KMS-11 (cell line): ENCODE measurements around the gene CAST.

Experiments used
- H2AFZ ChIP-seq: fragments of 200-600 bp; sonication (generic); 2 replicates; pipeline ENCODE4 v1.6.1; 2016; ENCODE audit warnings: antibody characterized with exemption, mixed run types, low read depth
- H3K27ac ChIP-seq: fragments of 200-600 bp; sonication (generic); 2 replicates; pipeline ENCODE4 v1.6.1; 2016; ENCODE audit warnings: mild to moderate bottlenecking, mixed run types
- H3K27me3 ChIP-seq: fragments of 200-600 bp; sonication (generic); 2 replicates; pipeline ENCODE4 v1.6.1; 2017; ENCODE audit warnings: mild to moderate bottlenecking, low read depth, mixed run types, moderate library complexity; ENCODE audit not compliant: insufficient read depth
- H3K36me3 ChIP-seq: fragments of 200-600 bp; sonication (generic); 2 replicates; pipeline ENCODE4 v1.6.1; 2017; ENCODE audit warnings: mild to moderate bottlenecking, mixed run types; ENCODE audit not compliant: insufficient read depth
- H3K4me1 ChIP-seq: fragments of 200-600 bp; sonication (generic); 2 replicates; pipeline ENCODE4 v1.6.1; 2016; ENCODE audit warnings: mild to moderate bottlenecking, low read depth, mixed run types; ENCODE audit not compliant: poor library complexity, severe bottlenecking
- H3K4me2 ChIP-seq: fragments of 200-600 bp; sonication (generic); 2 replicates; pipeline ENCODE4 v1.7.0; 2016; ENCODE audit warnings: mild to moderate bottlenecking, mixed run types
- H3K4me3 ChIP-seq: fragments of 200-600 bp; sonication (generic); IDR thresholded peaks from 2 replicates; pipeline ENCODE4 v1.6.1; 2017; ENCODE audit warnings: low read depth, low read length, mixed read lengths; ENCODE audit not compliant: insufficient read depth
- H3K79me2 ChIP-seq: fragments of 200-600 bp; sonication (generic); 2 replicates; pipeline ENCODE4 v1.6.1; 2016; ENCODE audit warnings: low read depth, mixed run types; ENCODE audit not compliant: insufficient read depth
- H3K9ac ChIP-seq: fragments of 200-600 bp; sonication (generic); 2 replicates; pipeline ENCODE4 v1.6.1; 2016; ENCODE audit warnings: mild to moderate bottlenecking, mixed run types
- H4K20me1 ChIP-seq: fragments of 200-600 bp; sonication (generic); 2 replicates; pipeline ENCODE4 v1.6.1; 2016; ENCODE audit warnings: mild to moderate bottlenecking, mixed run types; ENCODE audit not compliant: insufficient read depth
- CTCF ChIP-seq: fragments of 200-600 bp; sonication (generic); conservative IDR thresholded peaks from 2 replicates; pipeline ENCODE4 v1.6.1; 2017; ENCODE audit warnings: low read depth, mild to moderate bottlenecking, antibody characterized with exemption, low read length, moderate library complexity, mixed read lengths

Gene CAST

GRCh38 chr5:96816411-96816939 is 154.3 kb downstream of the CAST start:
- Histone ChIP-seq H3K9ac (peak overlapping the region; percentile 16; the same call in 1 of the 2 replicates), H2AFZ (peak overlapping the region; percentile 31; the same call in 1 of the 2 replicates), H3K79me2 (no peaks in the 10 kb centered on the region), H4K20me1 (no peaks in the 10 kb centered on the region), H3K27ac (peak overlapping the region; percentile 48), H3K27me3 (no peaks in the 10 kb centered on the region; the same call in 1 of the 2 replicates), H3K36me3 (no peaks in the 10 kb centered on the region), H3K4me2 (peak overlapping the region; percentile 93), H3K4me1 (peaks cover 47% of the 10 kb centered on the region), H3K4me3 (no peak overlapping the region)
- no peak for TF ChIP-seq CTCF

- Histone ChIP-seq H3K4me1 (peaks cover 47% of the 10 kb centered on the region), H3K79me2 (no peaks in the 10 kb centered on the region), H4K20me1 (no peaks in the 10 kb centered on the region), H3K4me2 (peak overlapping the region; percentile 93), H3K36me3 (no peaks in the 10 kb centered on the region), H3K9ac (peak overlapping the region; percentile 16; the same call in 1 of the 2 replicates), H3K27me3 (no peaks in the 10 kb centered on the region; the same call in 1 of the 2 replicates), H2AFZ (peak overlapping the region; percentile 31; the same call in 1 of the 2 replicates), H3K27ac (peak overlapping the region; percentile 48), H3K4me3 (no peak overlapping the region)
- no peak for TF ChIP-seq CTCF
Observed at GRCh38 chr5:96816991-96817390, 154.8 kb downstream of the CAST start.

DNA sequence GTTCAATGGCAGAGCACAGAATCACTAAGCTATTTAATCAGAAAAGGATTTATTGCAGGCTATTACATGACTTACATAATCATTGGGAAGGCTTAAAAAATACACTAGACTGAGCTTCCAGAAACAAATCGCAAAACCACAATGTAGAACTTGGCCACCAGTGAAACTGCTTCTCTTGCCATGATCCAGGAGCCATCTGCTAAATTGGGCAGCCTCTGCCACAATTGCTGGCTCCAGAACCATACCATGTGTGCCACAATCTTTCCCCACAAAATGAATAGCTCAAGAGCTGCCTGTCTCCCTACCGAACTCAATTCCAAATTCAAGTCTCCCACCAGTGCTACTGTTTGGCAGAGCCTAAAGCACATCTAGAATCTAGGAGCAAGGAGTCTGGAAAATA is 155.3 kb downstream of the CAST start:
- Histone ChIP-seq H3K4me2 (peak overlapping the region; percentile 93), H3K27ac (no peak overlapping the region), H3K4me1 (peaks cover 47% of the 10 kb centered on the region), H3K36me3 (no peaks in the 10 kb centered on the region), H3K27me3 (no peaks in the 10 kb centered on the region; the same call in 1 of the 2 replicates), H3K4me3 (no peak overlapping the region), H3K79me2 (no peaks in the 10 kb centered on the region), H4K20me1 (no peaks in the 10 kb centered on the region), H3K9ac (no peak overlapping the region), H2AFZ (no peak overlapping the region)
- no peak for TF ChIP-seq CTCF

- peak overlapping the region; percentile 93; the same call in 1 of the 2 replicates for H3K4me2 ChIP-seq
- H3K79me2 ChIP-seq = no peaks in the 10 kb centered on the region
- no peak overlapping the region for H3K9ac ChIP-seq
Observed at GRCh38 chr5:96818125-96818788, 156.1 kb downstream of the CAST start.

More at GRCh38 chr5:96818125-96818788, 156.1 kb downstream of the CAST start:
- no peak overlapping the region for H3K4me3 ChIP-seq
- H2AFZ ChIP-seq = no peak overlapping the region
- H3K4me1 ChIP-seq = peaks cover 47% of the 10 kb centered on the region
- no peaks in the 10 kb centered on the region for H4K20me1 ChIP-seq
- no peaks in the 10 kb centered on the region; the same call in 1 of the 2 replicates for H3K27me3 ChIP-seq
- TF ChIP-seq CTCF = no peak
- no peak overlapping the region for H3K27ac ChIP-seq
- no peaks in the 10 kb centered on the region for H3K36me3 ChIP-seq
